ENCODE measurements around the gene RBM41.

RBM41 gene

GRCh38 chrX:107025545-107025944 is 93.1 kb downstream of the RBM41 start:
- peak; percentile 17 for DNase-seq

- peak; percentile 7 for DNase-seq
Measured at GRCh38 chrX:107014936-107015335, 103.7 kb downstream of the RBM41 start.
